ENCODE measurements around the gene DDHD1. TPM values are rescaled to one million over a fixed set of nuclear protein-coding genes. Genes with fewer than 3 reads are reported as not detected.
"Not testable (repeated sequence)": the region's sequence is repeated elsewhere in the genome, so short reads cannot be mapped to it uniquely, and the experiment has no call there.

DDHD1 gene
- total and polyA plus RNA-seq, 2 experiments from 2014 or later = 11.2 to 28.9 TPM

- TF ChIP-seq ETS1 (IDR thresholded peaks at IDR 0.05) (no peak), JUNB (IDR thresholded peaks at IDR 0.05; ENCODE audit: unreplicated experiment) (no peak), CTCF (conservative IDR thresholded peaks at IDR 0.05; ENCODE audit: low read depth in 2 of 2) (no peak), POLR2AphosphoS5 (IDR thresholded peaks at IDR 0.05; ENCODE audit: low read depth) (no peak)
Measured at GRCh38 chr14:53090853-53091252, 62.3 kb downstream of the DDHD1 start (continued).

- not testable (repeated sequence) for H3K4me1 ChIP-seq (ENCODE audit: insufficient read depth); H2AFZ ChIP-seq; H3K27ac ChIP-seq (ENCODE audit: low read depth); H3K4me3 ChIP-seq; ATAC-seq; H3F3A ChIP-seq (replicated peaks; ENCODE audit: low read depth); H4K20me1 ChIP-seq (replicated peaks; ENCODE audit: insufficient read depth); H3K79me2 ChIP-seq (replicated peaks; ENCODE audit: insufficient read depth); H3K27me3 Mint-ChIP-seq (ENCODE audit: insufficient read depth, low read depth, poor library complexity); H3K9me2 ChIP-seq (ENCODE audit: insufficient read depth); H3K36me3 ChIP-seq (ENCODE audit: insufficient read depth); H3K4me2 ChIP-seq; H3K4me3 Mint-ChIP-seq; H3K27me3 ChIP-seq (ENCODE audit: insufficient read depth); H3K27ac Mint-ChIP-seq; H3K9me3 Mint-ChIP-seq; H3K4me1 Mint-ChIP-seq
- DNase-seq (ENCODE audit: low spot score) = peak; percentile 4
- peaks cover 27% of the 10 kb centered on the region for H3K36me3 Mint-ChIP-seq (ENCODE audit: low read depth)
Measured at GRCh38 chr14:53084954-53085353, 68.2 kb downstream of the DDHD1 start.

- H3K36me3 Mint-ChIP-seq (ENCODE audit: low read depth) = peaks cover 3% of the 10 kb centered on the region; the same call in 1 of the 3 replicates
- peaks cover 9% of the 10 kb centered on the region; the same call in 2 of the 3 replicates for H3K4me1 Mint-ChIP-seq
- Histone ChIP-seq H3K4me2 (no peak overlapping the region), H3K4me3 (no peak overlapping the region), H3K36me3 (ENCODE audit: insufficient read depth) (no peaks in the 10 kb centered on the region), H3K27ac (ENCODE audit: low read depth) (no peak overlapping the region), H4K20me1 (replicated peaks; ENCODE audit: insufficient read depth) (no peaks in the 10 kb centered on the region), H3K9me2 (ENCODE audit: insufficient read depth) (no peaks in the 10 kb centered on the region), H2AFZ (no peak overlapping the region), H3F3A (replicated peaks; ENCODE audit: low read depth) (no peaks in the 10 kb centered on the region), H3K27me3 (ENCODE audit: insufficient read depth) (no peaks in the 10 kb centered on the region), H3K79me2 (replicated peaks; ENCODE audit: insufficient read depth) (no peaks in the 10 kb centered on the region), H3K4me1 (ENCODE audit: insufficient read depth) (no peaks in the 10 kb centered on the region)
- no peak overlapping the region for H3K4me3 Mint-ChIP-seq
- ATAC-seq (no peak), DNase-seq (ENCODE audit: low spot score) (no peak)
- no peak overlapping the region for H3K27ac Mint-ChIP-seq
- H3K27me3 Mint-ChIP-seq (ENCODE audit: insufficient read depth, low read depth, poor library complexity) = peaks cover 3% of the 10 kb centered on the region
- H3K9me3 Mint-ChIP-seq = no peaks in the 10 kb centered on the region
- TF ChIP-seq POLR2AphosphoS5 (IDR thresholded peaks at IDR 0.05; ENCODE audit: low read depth) (no peak), ZNF114 (CRISPR knock-in tag; IDR thresholded peaks at IDR 0.05) (no peak), STAT1 (IDR thresholded peaks at IDR 0.05; ENCODE audit: unreplicated experiment) (no peak), ETS1 (IDR thresholded peaks at IDR 0.05) (no peak), EZH2phosphoT487 (IDR thresholded peaks at IDR 0.05; ENCODE audit: unreplicated experiment) (no peak), EZH2 (IDR thresholded peaks at IDR 0.05; ENCODE audit: low read depth, unreplicated experiment) (no peak), ZNF462 (CRISPR knock-in tag; IDR thresholded peaks at IDR 0.05) (no peak), CREB1 (CRISPR knock-in tag; IDR thresholded peaks at IDR 0.05; ENCODE audit: low read depth) (no peak), ZNF331 (CRISPR knock-in tag; IDR thresholded peaks at IDR 0.05; ENCODE audit: low read depth) (no peak)
Measured at GRCh38 chr14:53064475-53064874, 88.6 kb downstream of the DDHD1 start.

Data from GM23338 (cell line).